ENCODE measurements around the gene BLMH. TPM values are rescaled to one million over a fixed set of nuclear protein-coding genes. Genes with fewer than 3 reads are reported as not detected.

The BLMH gene
- total RNA-seq, 4 donors from 2014 or later, result 13.5 to 32.1 (median 20.4) TPM

GRCh38 chr17:30333503-30334360 is 42.0 kb upstream of the BLMH start, which contains the start of gene TMIGD1:
Gene TMIGD1 (minus strand): TSS chr17:30334057. CDS start chr17:30332133, 1,924 bp downstream.
- TF ChIP-seq CTCF (IDR thresholded peaks at IDR 0.05) (no peak), POLR2AphosphoS5 (IDR thresholded peaks at IDR 0.05) (peak in 2 of 3 donors; percentile 63 to 72), POLR2A (IDR thresholded peaks at IDR 0.05) (peak; percentile 48)
- no peak for DNase-seq
- no peaks in the 10 kb centered on the region for H3K27me3 ChIP-seq
- peak within 1 kb of the TSS in 3 of 4 donors; percentile 47 to 55 (median 54) for H3K27ac ChIP-seq
- intact Hi-C loops (cut with DNase I; ENCODE audit: low total_unique reads) (no loop called here), in situ Hi-C loops (cut with MboI; ENCODE audit: low pct_ligation_motif_present in 1 of 4, low pct_unique_long_range_greater_than_20kb in 1 of 4, low sequenced_read_pairs in 3 of 4) (loop anchor here in 2 of 4 donors (25.0 kb wide), 1 partner anchor 221 kb away; the partner anchor contains the start of gene NSRP1 (in 2 of the 2))
- peak within 1 kb of the TSS in 2 of 4 donors; percentile 14 to 24 for H3K4me3 ChIP-seq
- no peaks in the 10 kb centered on the region for H3K36me3 ChIP-seq
- H3K9me3 ChIP-seq, result no peaks in the 10 kb centered on the region
- H3K4me1 ChIP-seq, result peaks cover 0 to 38% (median 14%) of the 10 kb centered on the region in 4 donors
- 64 to 67% methylated on average over 8 to 9 of the region's 9 CpGs for WGBS, 2 donors (ENCODE audit: low coverage in 1 of 2)

GRCh38 chr17:30332057-30332542 is 40.4 kb upstream of the BLMH start:
- H3K27me3 ChIP-seq, result no peaks in the 10 kb centered on the region
- intact Hi-C loops (cut with DNase I; ENCODE audit: low total_unique reads) (no loop called here), in situ Hi-C loops (cut with MboI; ENCODE audit: low pct_ligation_motif_present in 1 of 4, low pct_unique_long_range_greater_than_20kb in 1 of 4, low sequenced_read_pairs in 3 of 4) (loop anchor here in 2 of 4 donors (25.0 kb wide), 1 partner anchor 220 kb away; the partner anchor contains the start of gene NSRP1 (in 2 of the 2))
- 27 to 29% methylated on average over 4 of the region's 4 CpGs for WGBS, 2 donors (ENCODE audit: low coverage in 1 of 2)
- no peaks in the 10 kb centered on the region for H3K9me3 ChIP-seq
- H3K36me3 ChIP-seq, result no peaks in the 10 kb centered on the region
- peaks cover 0 to 31% (median 9%) of the 10 kb centered on the region in 4 donors for H3K4me1 ChIP-seq
- TF ChIP-seq POLR2A (IDR thresholded peaks at IDR 0.05), result peak; percentile 46
- TF ChIP-seq EP300 (IDR thresholded peaks at IDR 0.05; ENCODE audit: low read depth), result no peak
- peak in 2 of 3 donors; percentile 28 to 59 for TF ChIP-seq POLR2AphosphoS5 (IDR thresholded peaks at IDR 0.05)
- no peak for TF ChIP-seq CTCF (IDR thresholded peaks at IDR 0.05)
- peak; percentile 24 for DNase-seq
- H3K27ac ChIP-seq, result peak overlapping the region in 3 of 4 donors; percentile 47 to 55 (median 54)
- peak overlapping the region in 2 of 4 donors; percentile 14 to 27 for H3K4me3 ChIP-seq

- intact Hi-C loops (cut with DNase I; ENCODE audit: low total_unique reads), result no loop called here
- no peaks in the 10 kb centered on the region for H3K9me3 ChIP-seq
- H3K36me3 ChIP-seq, result no peaks in the 10 kb centered on the region
- no peak overlapping the region for H3K4me3 ChIP-seq
- H3K4me1 ChIP-seq, result peaks cover 0 to 21% (median under 1%) of the 10 kb centered on the region in 4 donors
- H3K27me3 ChIP-seq, result no peaks in the 10 kb centered on the region
- in situ Hi-C loops (cut with MboI; ENCODE audit: low pct_ligation_motif_present in 1 of 4, low pct_unique_long_range_greater_than_20kb in 1 of 4, low sequenced_read_pairs in 3 of 4), result loop anchor here in 3 of 4 donors (10.0 to 25.0 kb wide), 2 partner anchors 215 to 222 kb away; partner anchors contain the start of gene NSRP1 (in 2 of the 3)
- no peak for DNase-seq
- TF ChIP-seq POLR2AphosphoS5 (IDR thresholded peaks at IDR 0.05) (no peak), POLR2A (IDR thresholded peaks at IDR 0.05) (no peak), EP300 (IDR thresholded peaks at IDR 0.05; ENCODE audit: low read depth) (no peak), CTCF (IDR thresholded peaks at IDR 0.05) (no peak)
- no peak overlapping the region for H3K27ac ChIP-seq
- 9 to 29% methylated on average over 1 of the region's 1 CpG for WGBS, 2 donors (ENCODE audit: low coverage in 1 of 2)
Measured at GRCh38 chr17:30326809-30327208, 35.1 kb upstream of the BLMH start.

GRCh38 chr17:30324723-30325122 is 33.0 kb upstream of the BLMH start:
- H3K27ac ChIP-seq, result no peak overlapping the region
- H3K4me3 ChIP-seq, result no peak overlapping the region
- H3K36me3 ChIP-seq, result no peaks in the 10 kb centered on the region
- no peaks in the 10 kb centered on the region for H3K27me3 ChIP-seq
- H3K4me1 ChIP-seq, result peaks cover 0 to 9% (median 0%) of the 10 kb centered on the region in 4 donors
- intact Hi-C loops (cut with DNase I; ENCODE audit: low total_unique reads), result no loop called here
- DNase-seq, result no peak
- 71 to 72% methylated on average over 7 of the region's 7 CpGs for WGBS, 2 donors (ENCODE audit: low coverage in 1 of 2)
- no peak for TF ChIP-seq POLR2AphosphoS5 (IDR thresholded peaks at IDR 0.05)
- TF ChIP-seq POLR2A (IDR thresholded peaks at IDR 0.05), result no peak
- no peak for TF ChIP-seq CTCF (IDR thresholded peaks at IDR 0.05)
- H3K9me3 ChIP-seq, result no peaks in the 10 kb centered on the region
- in situ Hi-C loops (cut with MboI; ENCODE audit: low pct_ligation_motif_present in 1 of 4, low pct_unique_long_range_greater_than_20kb in 1 of 4, low sequenced_read_pairs in 3 of 4), result loop anchor here in 3 of 4 donors (10.0 to 25.0 kb wide), 2 partner anchors 212 to 220 kb away; partner anchors contain the start of gene NSRP1 (in 2 of the 3)

Data from transverse colon (tissue), 4 donors.